HL-60 (cell line): Measurements from ENCODE around the gene SLC28A1.

Source experiments
- DNase-seq, 2 experiments: peaks; one replicate each; pipeline ENCODE4 v3.0.0-alpha.2; 2010 to 2020; ENCODE audit warnings: low read depth in 1 of 2, low spot score in 1 of 2
- H3K27ac ChIP-seq: fragments of 250-450 bp; sonication (Bioruptor Pico); replicated peaks from 2 replicates; pipeline ENCODE4 v1.5.1; 2020; ENCODE audit warnings: mild to moderate bottlenecking, moderate library complexity
- H3K27me3 ChIP-seq: fragments of 250-450 bp; sonication (Bioruptor Pico); 2 replicates; pipeline ENCODE4 v1.5.1; 2021; ENCODE audit warnings: mild to moderate bottlenecking, moderate library complexity; ENCODE audit not compliant: insufficient read depth, poor library complexity, severe bottlenecking
- H3K4me3 ChIP-seq: replicated peaks from 2 replicates; pipeline ENCODE4 v1.5.1; 2011; ENCODE audit warnings: mild to moderate bottlenecking, control low read depth, low read length; ENCODE audit not compliant: insufficient read depth
- GABPA ChIP-seq: IDR thresholded peaks from 2 replicates; pipeline ENCODE4 v1.6.1; 2012; ENCODE audit warnings: low read depth
- POLR2AphosphoS5 ChIP-seq: IDR thresholded peaks from 2 replicates; pipeline ENCODE4 v1.6.1; 2012; ENCODE audit warnings: low read depth
- SPI1 ChIP-seq: IDR thresholded peaks from 2 replicates; pipeline ENCODE4 v1.6.1; 2012; ENCODE audit warnings: low read depth, mild to moderate bottlenecking, borderline replicate concordance
- TF ChIP-seq, protein P1 (sequence below): IDR thresholded peaks from one replicate; pipeline ENCODE4 v1.5.1; 2011; ENCODE audit warnings: low read length, control low read depth, inconsistent platforms; ENCODE audit not compliant: insufficient read depth
- TF ChIP-seq, protein P2 (sequence below): IDR thresholded peaks from 2 replicates; pipeline ENCODE4 v1.6.1; 2012; ENCODE audit warnings: low read depth; ENCODE audit not compliant: insufficient replicate concordance

SLC28A1 gene

DNA sequence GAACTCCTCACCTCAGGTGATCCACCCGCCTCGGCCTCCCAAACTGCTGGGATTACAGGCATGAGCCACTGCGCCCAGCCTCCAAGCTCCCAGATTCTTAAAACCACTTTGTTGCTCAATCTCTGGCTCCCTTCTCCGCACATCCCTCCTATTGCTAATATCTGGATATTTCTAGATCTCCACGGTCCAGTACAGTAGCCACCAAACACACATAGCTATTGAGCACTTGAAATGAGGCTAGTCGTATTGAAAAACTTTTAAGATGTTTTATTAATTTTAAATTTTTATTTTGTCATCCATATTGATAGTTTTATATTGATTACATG lies 44.3 kb downstream of the SLC28A1 start:
- Histone ChIP-seq H3K27ac (no peak overlapping the region), H3K4me3 (no peak overlapping the region), H3K27me3 (no peaks in the 10 kb centered on the region)
- DNase-seq, result no peak
- TF ChIP-seq, protein P1, sequence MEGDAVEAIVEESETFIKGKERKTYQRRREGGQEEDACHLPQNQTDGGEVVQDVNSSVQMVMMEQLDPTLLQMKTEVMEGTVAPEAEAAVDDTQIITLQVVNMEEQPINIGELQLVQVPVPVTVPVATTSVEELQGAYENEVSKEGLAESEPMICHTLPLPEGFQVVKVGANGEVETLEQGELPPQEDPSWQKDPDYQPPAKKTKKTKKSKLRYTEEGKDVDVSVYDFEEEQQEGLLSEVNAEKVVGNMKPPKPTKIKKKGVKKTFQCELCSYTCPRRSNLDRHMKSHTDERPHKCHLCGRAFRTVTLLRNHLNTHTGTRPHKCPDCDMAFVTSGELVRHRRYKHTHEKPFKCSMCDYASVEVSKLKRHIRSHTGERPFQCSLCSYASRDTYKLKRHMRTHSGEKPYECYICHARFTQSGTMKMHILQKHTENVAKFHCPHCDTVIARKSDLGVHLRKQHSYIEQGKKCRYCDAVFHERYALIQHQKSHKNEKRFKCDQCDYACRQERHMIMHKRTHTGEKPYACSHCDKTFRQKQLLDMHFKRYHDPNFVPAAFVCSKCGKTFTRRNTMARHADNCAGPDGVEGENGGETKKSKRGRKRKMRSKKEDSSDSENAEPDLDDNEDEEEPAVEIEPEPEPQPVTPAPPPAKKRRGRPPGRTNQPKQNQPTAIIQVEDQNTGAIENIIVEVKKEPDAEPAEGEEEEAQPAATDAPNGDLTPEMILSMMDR, result no peak
- TF ChIP-seq, protein P2, sequence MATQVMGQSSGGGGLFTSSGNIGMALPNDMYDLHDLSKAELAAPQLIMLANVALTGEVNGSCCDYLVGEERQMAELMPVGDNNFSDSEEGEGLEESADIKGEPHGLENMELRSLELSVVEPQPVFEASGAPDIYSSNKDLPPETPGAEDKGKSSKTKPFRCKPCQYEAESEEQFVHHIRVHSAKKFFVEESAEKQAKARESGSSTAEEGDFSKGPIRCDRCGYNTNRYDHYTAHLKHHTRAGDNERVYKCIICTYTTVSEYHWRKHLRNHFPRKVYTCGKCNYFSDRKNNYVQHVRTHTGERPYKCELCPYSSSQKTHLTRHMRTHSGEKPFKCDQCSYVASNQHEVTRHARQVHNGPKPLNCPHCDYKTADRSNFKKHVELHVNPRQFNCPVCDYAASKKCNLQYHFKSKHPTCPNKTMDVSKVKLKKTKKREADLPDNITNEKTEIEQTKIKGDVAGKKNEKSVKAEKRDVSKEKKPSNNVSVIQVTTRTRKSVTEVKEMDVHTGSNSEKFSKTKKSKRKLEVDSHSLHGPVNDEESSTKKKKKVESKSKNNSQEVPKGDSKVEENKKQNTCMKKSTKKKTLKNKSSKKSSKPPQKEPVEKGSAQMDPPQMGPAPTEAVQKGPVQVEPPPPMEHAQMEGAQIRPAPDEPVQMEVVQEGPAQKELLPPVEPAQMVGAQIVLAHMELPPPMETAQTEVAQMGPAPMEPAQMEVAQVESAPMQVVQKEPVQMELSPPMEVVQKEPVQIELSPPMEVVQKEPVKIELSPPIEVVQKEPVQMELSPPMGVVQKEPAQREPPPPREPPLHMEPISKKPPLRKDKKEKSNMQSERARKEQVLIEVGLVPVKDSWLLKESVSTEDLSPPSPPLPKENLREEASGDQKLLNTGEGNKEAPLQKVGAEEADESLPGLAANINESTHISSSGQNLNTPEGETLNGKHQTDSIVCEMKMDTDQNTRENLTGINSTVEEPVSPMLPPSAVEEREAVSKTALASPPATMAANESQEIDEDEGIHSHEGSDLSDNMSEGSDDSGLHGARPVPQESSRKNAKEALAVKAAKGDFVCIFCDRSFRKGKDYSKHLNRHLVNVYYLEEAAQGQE, result no peak
- TF ChIP-seq POLR2AphosphoS5, result no peak
- no peak for TF ChIP-seq SPI1
- TF ChIP-seq GABPA, result no peak

DNA sequence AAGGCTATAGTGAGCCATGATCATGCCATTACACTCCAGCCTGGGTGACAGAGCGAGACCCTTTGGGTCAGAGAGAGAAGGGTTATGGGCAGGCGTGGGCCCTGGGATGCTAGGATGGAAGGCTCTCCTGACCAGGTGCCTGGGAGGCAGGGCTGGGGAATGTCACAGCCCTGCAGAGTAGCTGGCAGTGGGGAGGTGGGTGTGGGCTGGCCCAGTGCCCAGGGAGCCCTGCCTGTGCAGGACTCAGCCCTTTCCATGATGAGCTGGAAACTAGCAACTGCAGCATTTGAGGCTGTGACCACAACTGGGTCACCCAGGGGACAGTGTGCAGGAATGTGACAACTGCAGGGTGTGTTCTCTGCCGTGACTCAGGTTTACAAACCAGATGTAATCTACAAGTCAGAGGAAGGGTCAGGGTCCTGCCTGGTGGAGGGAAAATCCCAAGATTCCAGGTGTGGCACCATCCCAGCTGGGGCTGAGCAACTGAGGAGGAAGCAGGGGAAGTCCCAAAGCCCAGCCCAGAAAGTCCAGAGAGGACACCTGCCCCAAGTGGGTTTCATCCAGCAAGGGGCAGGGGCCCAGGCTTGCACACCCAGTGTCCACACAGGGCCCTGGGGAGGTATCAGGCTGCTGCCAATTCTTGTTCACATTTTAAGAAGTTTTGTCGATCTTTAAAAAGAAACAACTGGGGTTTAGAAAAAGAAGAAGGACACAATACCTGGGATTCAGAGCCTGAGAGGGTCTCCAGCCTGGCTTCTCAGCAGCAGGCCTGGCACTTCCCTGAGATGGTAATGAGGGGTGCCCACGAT lies 45.5 kb downstream of the SLC28A1 start:
- peak; percentile 30; the same call in 1 of the 2 replicates for TF ChIP-seq POLR2AphosphoS5
- TF ChIP-seq, protein P1, result no peak
- Histone ChIP-seq H3K4me3 (no peak overlapping the region), H3K27me3 (no peaks in the 10 kb centered on the region), H3K27ac (no peak overlapping the region)
- peak; percentile 26 for DNase-seq

DNA sequence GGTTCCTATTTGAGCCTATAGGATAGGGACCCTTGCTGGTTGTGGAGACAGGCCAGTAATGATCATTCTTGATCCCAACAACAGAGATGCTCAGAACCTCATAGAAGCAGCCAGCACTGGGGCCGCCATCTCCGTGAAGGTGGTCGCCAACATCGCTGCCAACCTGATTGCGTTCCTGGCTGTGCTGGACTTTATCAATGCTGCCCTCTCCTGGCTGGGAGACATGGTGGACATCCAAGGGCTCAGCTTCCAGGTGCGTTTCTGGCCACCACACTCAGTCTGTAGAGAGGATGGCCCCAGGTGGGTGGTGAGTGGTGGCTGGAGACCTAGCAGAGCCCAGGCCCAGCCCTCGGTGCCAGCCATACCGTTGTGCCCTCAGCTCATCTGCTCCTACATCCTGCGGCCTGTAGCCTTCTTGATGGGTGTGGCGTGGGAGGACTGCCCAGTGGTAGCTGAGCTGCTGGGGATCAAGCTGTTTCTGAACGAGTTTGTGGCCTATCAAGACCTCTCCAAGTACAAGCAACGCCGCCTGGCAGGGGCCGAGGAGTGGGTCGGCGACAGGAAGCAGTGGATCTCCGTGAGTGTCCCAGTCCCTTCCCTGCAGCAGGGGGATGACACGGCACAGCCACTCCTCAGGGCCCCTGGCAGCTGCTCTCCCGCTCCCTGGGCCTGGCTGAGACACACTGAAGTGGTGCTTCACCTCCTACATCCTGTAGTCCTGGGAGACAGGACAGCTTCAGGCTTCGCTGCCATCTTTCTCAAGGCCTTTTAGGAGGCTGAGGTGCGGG lies 50.7 kb downstream of the SLC28A1 start:
- Histone ChIP-seq H3K4me3 (no peak overlapping the region), H3K27me3 (no peaks in the 10 kb centered on the region), H3K27ac (no peak overlapping the region)
- TF ChIP-seq SPI1, result no peak
- no peak for TF ChIP-seq GABPA
- no peak for TF ChIP-seq POLR2AphosphoS5
- TF ChIP-seq, protein P1, result no peak
- TF ChIP-seq, protein P2, result no peak
- no peak for DNase-seq
